Activated naive CD8-positive, alpha-beta T cell treated with anti-CD3 and anti-CD28 coated beads, Interleukin-2, amount 10 ng/mL, durations not matched to agents 7 days and 5 days (primary cell): ENCODE results near the gene PC. TPM values are rescaled to one million over a fixed set of nuclear protein-coding genes. Genes with fewer than 3 reads are reported as not detected.
"Not testable (repeated sequence)": the region's sequence is repeated elsewhere in the genome, so short reads cannot be mapped to it uniquely, and the experiment has no call there.

Source experiments
- ATAC-seq: fragments of 150-1000 bp; cut with Tn5 transposase; one replicate; pipeline ENCODE4 v1.10.0; 2021; ENCODE audit warnings: low read depth, moderate library complexity
- POLR2A ChIA-PET: fragments of 350-600 bp; sonication (Branson Sonifier 250); formaldehyde crosslinking; loops from one replicate; lab custom pipeline; 2021; ENCODE audit warnings: antibody characterized with exemption; lab: Charles Lee
- DNase-seq: peaks from one replicate; pipeline ENCODE4 v3.0.0; 2021
- H3K27ac Mint-ChIP-seq: one replicate; pipeline ENCODE4 v1.8.0; 2022; ENCODE audit warnings: mild to moderate bottlenecking, mixed read lengths
- H3K27me3 Mint-ChIP-seq: one replicate; pipeline ENCODE4 v1.8.0; 2022; ENCODE audit warnings: mild to moderate bottlenecking, moderate library complexity, mixed read lengths
- H3K36me3 Mint-ChIP-seq: one replicate; pipeline ENCODE4 v1.8.0; 2021; ENCODE audit warnings: mild to moderate bottlenecking, mixed read lengths
- H3K4me1 Mint-ChIP-seq: one replicate; pipeline ENCODE4 v1.8.0; 2021; ENCODE audit warnings: mixed read lengths
- H3K4me3 Mint-ChIP-seq: one replicate; pipeline ENCODE4 v1.8.0; 2022; ENCODE audit warnings: mild to moderate bottlenecking, moderate library complexity, mixed read lengths
- H3K9me3 Mint-ChIP-seq: one replicate; pipeline ENCODE4 v1.8.0; 2021; ENCODE audit warnings: mixed read lengths
- total RNA-seq, 2 experiments: library from RNA; stranded (reverse); gene quantifications; one replicate each; pipeline ENCODE4 v1.2.3, GENCODE V29; 2021

The PC gene
- total RNA-seq, 2 experiments from 2014 or later, result 8.2 to 9.0 TPM

DNA sequence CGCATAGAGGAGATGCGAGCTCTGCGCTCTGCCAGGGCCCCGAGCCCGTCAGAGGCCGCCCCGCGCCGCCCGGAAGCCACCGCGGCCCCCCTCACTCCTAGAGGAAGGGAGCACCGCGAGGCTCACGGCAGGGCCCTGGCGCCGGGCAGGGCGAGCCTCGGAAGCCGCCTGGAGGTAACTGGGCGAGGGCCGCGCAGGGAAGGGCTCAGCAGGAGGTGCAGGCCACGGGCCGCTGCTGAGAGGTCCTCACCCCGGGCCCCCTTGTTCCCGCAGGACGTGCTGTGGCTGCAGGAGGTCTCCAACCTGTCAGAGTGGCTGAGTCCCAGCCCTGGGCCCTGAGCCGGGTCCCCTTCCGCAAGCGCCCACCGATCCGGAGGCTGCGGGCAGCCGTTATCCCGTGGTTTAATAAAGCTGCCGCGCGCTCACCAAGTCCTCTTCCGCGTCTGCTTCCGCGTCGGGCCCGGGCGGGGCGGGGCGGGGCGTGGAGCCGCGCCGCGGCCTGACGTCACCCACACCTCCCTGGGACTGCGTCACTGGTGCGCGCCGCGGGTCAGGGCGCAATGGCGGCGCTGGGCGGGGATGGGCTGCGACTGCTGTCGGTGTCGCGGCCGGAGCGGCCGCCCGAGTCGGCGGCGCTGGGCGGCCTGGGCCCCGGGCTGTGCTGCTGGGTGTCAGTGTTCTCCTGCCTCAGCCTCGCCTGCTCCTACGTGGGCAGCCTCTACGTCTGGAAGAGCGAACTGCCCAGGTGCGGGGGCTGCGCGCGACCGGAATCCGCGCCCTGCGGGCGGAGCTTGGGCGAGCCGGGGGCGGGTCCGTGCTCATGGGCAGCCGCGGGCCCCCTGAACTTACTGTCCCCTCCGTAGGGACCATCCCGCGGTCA, 115.0 kb downstream of the PC start, which contains the start of gene RCE1:
Gene RCE1, plus strand, starts transcription at position 546 of the 880 bp plus-strand sequence. Its CDS starts 15 bp downstream, at position 561.
- Mint-ChIP-seq H3K36me3 (peaks cover 18% of the 10 kb centered on the region), H3K9me3 (no peaks in the 10 kb centered on the region), H3K27ac (peak within 1 kb of the TSS; percentile 98), H3K27me3 (no peaks in the 10 kb centered on the region), H3K4me3 (peak within 1 kb of the TSS; percentile 98), H3K4me1 (peaks cover 40% of the 10 kb centered on the region)
- peak; percentile 98 for DNase-seq
- ATAC-seq, result peak; percentile 86
- POLR2A ChIA-PET, result interaction anchor here (0.7 to 4.4 kb wide), 22 partner anchors 9 to 471 kb away, joined by 3 to 90 read pairs (median 4); partner anchors contain the start of genes PC, PELI3, RBM14 and RBM4

DNA sequence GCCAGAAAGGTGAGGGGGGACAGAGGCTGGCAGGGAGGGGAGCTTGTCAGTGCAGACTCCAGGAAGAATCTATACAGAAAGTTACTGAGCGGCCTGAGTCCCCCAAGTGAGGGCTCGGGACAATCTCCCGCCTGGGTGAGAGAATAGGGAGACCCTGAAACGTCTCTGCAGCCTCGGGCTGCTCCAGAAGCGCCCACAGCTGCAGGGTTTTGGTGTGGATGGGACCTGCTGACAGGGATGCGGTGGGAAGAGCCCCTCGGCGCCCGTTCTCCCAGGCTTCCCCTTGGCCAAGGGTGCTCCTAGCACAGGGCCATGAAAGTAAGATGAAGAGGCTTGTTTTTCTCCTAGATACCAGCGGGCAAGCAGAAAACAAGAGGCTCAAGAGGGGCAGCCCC, 115.7 kb downstream of the PC start:
- Mint-ChIP-seq H3K36me3 (peaks cover 20% of the 10 kb centered on the region), H3K27ac (peak overlapping the region; percentile 93), H3K4me3 (peak overlapping the region; percentile 98), H3K9me3 (no peaks in the 10 kb centered on the region), H3K4me1 (peaks cover 40% of the 10 kb centered on the region), H3K27me3 (no peaks in the 10 kb centered on the region)
- ATAC-seq (no peak), DNase-seq (no peak)
- POLR2A ChIA-PET, result interaction anchor here (0.7 to 4.4 kb wide), 20 partner anchors 9 to 470 kb away, joined by 3 to 90 read pairs (median 4); partner anchors contain the start of genes PC, PELI3, RBM14 and RBM4

DNA sequence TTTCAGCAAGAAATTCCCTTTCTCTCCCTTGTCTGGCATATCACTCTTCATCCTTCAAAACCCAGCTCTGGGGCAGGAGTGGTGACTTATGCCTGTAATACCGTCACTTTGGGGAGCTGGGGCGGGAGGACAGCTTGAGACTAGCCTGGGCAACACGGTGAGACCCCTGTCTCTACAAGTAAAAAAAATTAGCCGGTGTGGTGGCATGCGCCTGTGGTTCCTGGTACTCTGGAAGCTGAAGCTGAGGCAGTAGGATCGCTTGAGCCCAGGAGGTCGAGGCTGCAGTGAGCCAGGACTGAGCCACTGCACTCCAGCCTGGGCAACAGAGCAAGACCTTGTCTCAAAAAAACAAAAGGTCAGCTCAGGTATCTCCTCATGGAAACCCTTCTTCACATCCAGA, 116.3 kb downstream of the PC start:
- Mint-ChIP-seq H3K27ac (peak overlapping the region; percentile 93), H3K4me3 (peak overlapping the region; percentile 98), H3K36me3 (peaks cover 20% of the 10 kb centered on the region), H3K4me1 (peaks cover 40% of the 10 kb centered on the region), H3K27me3 (no peaks in the 10 kb centered on the region), H3K9me3 (no peaks in the 10 kb centered on the region)
- POLR2A ChIA-PET, result interaction anchor here (0.6 to 4.4 kb wide), 14 partner anchors 9 to 470 kb away, joined by 3 to 90 read pairs (median 4); partner anchors contain the start of genes PC, PELI3, RBM14 and RBM4
- DNase-seq, result peak; percentile 21
- ATAC-seq, result no peak

DNA sequence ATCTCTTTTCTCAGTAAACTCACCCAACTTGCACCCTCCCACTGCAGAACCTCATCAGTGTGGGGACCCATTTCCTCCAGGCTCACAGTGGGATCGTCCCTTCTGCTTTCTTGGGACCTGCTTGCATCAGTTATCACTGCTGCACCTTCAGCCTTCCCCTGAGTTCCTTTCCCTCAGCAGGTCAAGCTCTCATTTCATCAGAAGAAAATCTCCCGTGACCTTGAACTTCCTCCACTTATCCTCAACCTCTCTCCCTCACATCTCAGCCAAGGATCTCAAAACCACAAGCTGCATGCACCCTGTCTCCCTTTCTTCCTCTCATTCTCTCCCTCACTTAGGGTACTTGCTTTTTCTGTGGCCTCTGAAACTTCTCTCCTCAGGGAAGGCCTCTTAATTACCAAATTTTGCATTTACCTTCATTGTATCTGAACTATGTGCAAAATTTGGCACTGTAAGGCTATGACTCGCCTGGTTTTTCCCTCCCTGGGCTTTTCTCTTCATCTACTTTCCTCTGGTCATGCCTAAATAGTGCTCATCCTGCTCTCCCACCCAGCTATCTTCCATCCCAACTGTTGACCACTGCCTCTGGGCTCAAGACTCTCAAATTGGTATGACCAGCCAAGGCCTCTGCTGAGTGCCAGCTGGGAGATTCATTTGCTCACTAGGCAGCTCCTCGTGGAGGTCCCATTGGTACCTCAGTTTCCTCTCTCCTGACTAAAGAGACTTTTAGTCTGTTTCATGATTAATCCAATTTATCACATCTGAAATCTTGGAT, 117.7 kb downstream of the PC start:
- no peaks in the 10 kb centered on the region for H3K27me3 Mint-ChIP-seq
- no peaks in the 10 kb centered on the region for H3K9me3 Mint-ChIP-seq
- no peak for DNase-seq
- H3K4me1 Mint-ChIP-seq, result peaks cover 40% of the 10 kb centered on the region
- H3K4me3 Mint-ChIP-seq, result peak overlapping the region; percentile 23
- peaks cover 20% of the 10 kb centered on the region for H3K36me3 Mint-ChIP-seq
- POLR2A ChIA-PET, result interaction anchor here (0.7 kb wide), 1 partner anchor 161 kb away, joined by 6 read pairs; no protein-coding TSS in a partner anchor
- H3K27ac Mint-ChIP-seq, result peak overlapping the region; percentile 75
- ATAC-seq, result no peak

DNA sequence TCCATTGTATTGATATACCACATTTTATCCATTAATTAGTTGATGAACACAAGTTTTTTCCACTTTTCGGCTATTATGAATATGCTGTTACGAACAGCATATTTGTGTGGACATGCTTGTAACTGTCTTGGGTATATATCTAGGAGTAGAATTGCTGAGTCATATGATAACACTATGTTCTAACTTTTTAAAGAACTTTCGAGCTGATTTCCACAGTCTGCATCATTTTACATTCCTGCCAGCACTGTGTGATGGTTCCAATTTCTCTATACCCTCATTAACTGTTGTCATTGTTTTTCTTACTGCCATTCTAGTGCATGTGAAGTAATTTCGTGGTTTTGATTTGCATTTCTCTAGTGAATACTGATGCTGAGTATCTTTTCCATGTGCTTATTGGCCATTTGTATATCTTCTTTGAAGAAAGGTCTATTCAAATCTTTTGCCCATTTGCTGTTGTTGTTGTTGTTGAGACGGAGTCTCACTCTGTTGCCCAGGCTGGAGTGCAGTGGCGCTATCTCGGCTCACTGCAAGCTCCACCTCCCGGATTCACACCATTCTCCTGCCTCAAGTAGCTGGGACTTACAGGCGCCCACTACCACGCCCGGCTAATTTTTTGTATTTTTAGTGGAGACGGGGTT, 122.3 kb downstream of the PC start:
- POLR2A ChIA-PET, result no interaction called here
- no peak overlapping the region for H3K27ac Mint-ChIP-seq

DNA sequence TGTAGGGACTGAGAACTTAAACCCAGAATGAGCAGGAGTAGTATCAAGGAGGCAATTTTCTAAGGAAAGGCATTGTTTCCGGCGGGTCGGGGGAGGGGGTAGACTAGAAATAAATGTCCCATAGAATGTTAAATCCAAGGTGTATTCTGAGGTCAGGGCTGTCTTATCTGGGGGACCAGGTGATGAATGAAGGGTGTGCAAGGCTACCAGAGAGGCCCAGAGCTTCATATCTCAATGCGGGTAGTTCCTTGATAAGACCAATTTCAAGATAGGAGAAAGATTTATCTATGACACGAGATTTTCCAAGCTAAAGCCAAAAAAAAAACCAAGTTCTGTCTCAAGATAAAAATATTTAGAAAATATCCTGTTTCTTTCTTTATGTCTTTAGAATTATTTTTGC, 123.2 kb downstream of the PC start:
- Mint-ChIP-seq H3K36me3 (peaks cover 7% of the 10 kb centered on the region), H3K4me3 (no peak overlapping the region), H3K9me3 (no peaks in the 10 kb centered on the region), H3K4me1 (peaks cover 9% of the 10 kb centered on the region), H3K27me3 (no peaks in the 10 kb centered on the region), H3K27ac (no peak overlapping the region)
- POLR2A ChIA-PET, result no interaction called here
- no peak for ATAC-seq
- DNase-seq, result no peak

More for the DNA sequence above, 122.3 kb downstream of the PC start:
- Mint-ChIP-seq H3K4me1 (peaks cover 18% of the 10 kb centered on the region), H3K9me3 (no peaks in the 10 kb centered on the region), H3K27me3 (no peaks in the 10 kb centered on the region), H3K4me3 (no peak overlapping the region), H3K36me3 (peaks cover 12% of the 10 kb centered on the region)
- DNase-seq (no peak), ATAC-seq (no peak)

DNA sequence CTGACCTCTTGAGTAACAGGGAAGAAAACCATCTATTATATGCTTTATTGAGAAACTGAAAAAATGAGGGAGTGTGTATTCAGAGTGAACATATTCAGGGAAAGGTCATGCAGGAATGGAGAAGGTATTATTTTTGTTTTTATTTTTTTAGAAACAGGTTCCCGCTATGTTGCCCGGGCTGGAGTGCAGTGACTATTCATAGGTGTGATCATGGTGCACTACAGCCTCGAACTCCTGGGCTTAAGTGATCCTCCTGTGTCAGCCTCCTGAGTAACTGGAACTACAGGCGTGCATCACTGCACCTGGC, 123.7 kb downstream of the PC start:
- Mint-ChIP-seq H3K27me3 (no peaks in the 10 kb centered on the region), H3K36me3 (peaks cover 7% of the 10 kb centered on the region), H3K27ac (no peak overlapping the region), H3K4me1 (peaks cover 7% of the 10 kb centered on the region), H3K9me3 (no peaks in the 10 kb centered on the region), H3K4me3 (no peak overlapping the region)
- ATAC-seq (no peak), DNase-seq (no peak)
- POLR2A ChIA-PET, result no interaction called here

DNA sequence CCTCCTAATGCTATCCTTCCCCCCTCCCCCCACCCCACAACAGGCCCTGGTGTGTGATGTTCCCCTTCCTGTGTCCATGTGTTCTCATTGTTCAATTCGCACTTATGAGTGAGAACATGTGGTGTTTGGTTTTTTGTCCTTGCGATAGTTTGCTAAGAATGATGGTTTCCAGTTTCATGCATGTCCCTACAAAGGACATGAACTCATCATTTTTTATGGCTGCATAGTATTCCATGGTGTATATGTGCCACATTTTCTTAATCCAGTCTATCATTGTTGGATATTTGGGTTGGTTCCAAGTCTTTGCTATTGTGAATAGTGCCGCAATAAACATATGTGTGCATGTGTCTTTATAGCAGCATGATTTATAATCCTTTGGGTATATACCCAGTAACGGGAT, 133.6 kb downstream of the PC start:
- POLR2A ChIA-PET, ATAC-seq, H3K27me3 Mint-ChIP-seq, H3K4me3 Mint-ChIP-seq, H3K9me3 Mint-ChIP-seq, DNase-seq, H3K4me1 Mint-ChIP-seq, H3K36me3 Mint-ChIP-seq, H3K27ac Mint-ChIP-seq: not testable (repeated sequence)

DNA sequence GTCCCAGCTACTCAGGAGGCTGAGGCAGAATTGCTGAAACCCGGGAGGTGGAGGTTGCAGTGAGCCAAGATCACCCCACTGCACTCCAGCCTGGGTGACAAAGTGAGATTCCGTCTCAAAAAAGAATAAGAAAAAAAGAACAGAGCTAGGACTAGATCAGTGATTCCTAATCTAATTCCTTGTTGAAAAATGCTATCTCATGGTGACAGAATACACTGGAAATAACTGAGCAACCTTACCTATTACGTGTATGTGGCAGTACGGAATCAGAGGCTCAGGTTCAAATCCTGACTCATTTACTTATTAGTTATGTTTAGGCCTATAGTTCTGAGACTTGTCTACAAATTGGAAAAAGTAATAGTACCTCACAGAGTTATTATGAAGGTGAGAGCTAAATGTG, 134.5 kb downstream of the PC start:
- Mint-ChIP-seq H3K4me1 (no peaks in the 10 kb centered on the region), H3K27ac (no peak overlapping the region), H3K9me3 (no peaks in the 10 kb centered on the region), H3K36me3 (no peaks in the 10 kb centered on the region), H3K4me3 (no peak overlapping the region), H3K27me3 (no peaks in the 10 kb centered on the region)
- DNase-seq (no peak), ATAC-seq (no peak)
- POLR2A ChIA-PET, result no interaction called here

DNA sequence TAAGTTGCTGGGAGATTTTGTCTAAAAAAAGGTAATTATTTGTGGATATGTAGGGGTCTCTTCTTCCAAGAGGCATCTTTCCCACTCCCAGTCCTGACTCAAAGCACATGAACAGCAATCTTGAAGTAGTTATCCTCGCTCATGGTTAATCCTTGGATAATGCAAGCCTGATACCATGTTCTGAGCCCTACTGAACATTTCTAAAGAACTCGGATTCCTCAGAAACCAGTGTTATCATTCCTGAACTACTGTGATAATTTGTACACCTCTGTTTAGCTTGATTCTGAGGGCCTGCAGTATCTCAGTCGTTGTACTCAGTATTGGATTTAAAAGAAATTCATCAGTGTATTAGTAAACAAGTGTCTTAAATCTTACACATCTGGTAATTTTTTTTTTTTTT, 137.3 kb downstream of the PC start:
- POLR2A ChIA-PET, result interaction anchor here (0.7 kb wide), 1 partner anchor 186 kb away, joined by 5 read pairs; no protein-coding TSS in a partner anchor
- H3K4me3 Mint-ChIP-seq, result no peak overlapping the region
- DNase-seq, result no peak
- no peak overlapping the region for H3K27ac Mint-ChIP-seq
- H3K4me1 Mint-ChIP-seq, result no peaks in the 10 kb centered on the region
- H3K36me3 Mint-ChIP-seq, result no peaks in the 10 kb centered on the region
- ATAC-seq, result no peak
- H3K27me3 Mint-ChIP-seq, result no peaks in the 10 kb centered on the region
- no peaks in the 10 kb centered on the region for H3K9me3 Mint-ChIP-seq

DNA sequence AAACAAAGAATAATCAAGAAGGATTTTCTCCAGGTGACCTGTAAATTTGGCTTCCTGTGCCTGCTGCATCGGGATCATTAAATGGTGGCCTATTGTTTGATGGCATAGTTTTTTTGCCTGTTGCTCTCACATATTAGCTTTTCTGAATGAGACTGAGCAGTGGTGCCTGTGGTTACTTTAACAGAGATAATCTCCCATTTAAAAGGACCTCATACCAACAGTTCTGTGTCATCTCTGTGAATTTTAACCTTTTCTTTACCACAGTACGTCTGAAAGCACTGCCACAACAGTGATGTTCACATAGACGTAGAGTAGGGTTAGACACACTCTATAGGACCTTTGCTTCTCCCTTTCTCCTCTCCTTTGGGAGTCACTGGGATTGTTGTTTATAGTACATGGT, 137.8 kb downstream of the PC start:
- POLR2A ChIA-PET, result interaction anchor here (0.6 kb wide), 1 partner anchor 35 kb away, joined by 3 read pairs; no protein-coding TSS in a partner anchor
- DNase-seq (no peak), ATAC-seq (no peak)
- no peaks in the 10 kb centered on the region for H3K9me3 Mint-ChIP-seq
- no peak overlapping the region for H3K4me3 Mint-ChIP-seq
- no peak overlapping the region for H3K27ac Mint-ChIP-seq
- H3K4me1 Mint-ChIP-seq, result no peaks in the 10 kb centered on the region
- H3K36me3 Mint-ChIP-seq, result no peaks in the 10 kb centered on the region
- H3K27me3 Mint-ChIP-seq, result no peaks in the 10 kb centered on the region

DNA sequence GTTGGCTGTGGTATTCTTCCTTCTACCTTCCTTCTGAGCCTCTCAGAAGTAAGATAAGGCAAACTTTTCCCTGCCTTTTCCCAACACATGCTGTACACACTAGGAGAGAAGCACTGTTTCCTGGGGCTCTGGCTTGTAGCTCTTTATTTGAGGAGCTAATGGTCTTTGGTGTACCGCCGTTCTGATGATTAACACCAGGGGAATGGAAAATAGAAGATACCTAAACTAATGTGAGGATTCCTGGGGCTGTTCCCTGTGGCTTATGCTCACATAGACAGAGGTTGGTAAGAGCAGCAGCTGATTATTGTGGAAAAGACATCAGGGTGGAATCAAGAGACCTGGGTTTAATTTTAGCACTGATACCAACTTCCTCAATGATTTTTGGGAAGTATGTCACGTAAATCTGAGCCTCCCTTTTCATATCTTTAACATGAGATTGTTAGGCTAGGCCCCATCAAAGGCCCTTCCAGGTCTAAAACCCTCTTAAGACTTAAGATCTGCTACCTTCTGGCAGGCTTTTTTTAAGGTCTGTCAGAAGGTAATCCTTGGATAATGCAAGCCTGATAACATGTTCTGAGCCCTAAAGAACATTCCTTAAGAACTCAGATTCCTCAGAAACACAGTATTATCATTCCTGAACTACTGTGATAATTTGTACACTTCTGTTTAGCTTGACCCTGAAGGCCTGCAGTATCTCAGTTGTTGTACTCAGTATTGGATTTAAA, 139.8 kb downstream of the PC start:
- Mint-ChIP-seq H3K27ac (no peak overlapping the region), H3K36me3 (no peaks in the 10 kb centered on the region), H3K4me1 (no peaks in the 10 kb centered on the region), H3K9me3 (no peaks in the 10 kb centered on the region), H3K27me3 (no peaks in the 10 kb centered on the region), H3K4me3 (no peak overlapping the region)
- DNase-seq (no peak), ATAC-seq (no peak)
- POLR2A ChIA-PET, result no interaction called here
